Lung (tissue), 12 donors: ENCODE measurements around the gene CDK11B. TPM values are rescaled to one million over a fixed set of nuclear protein-coding genes. Genes with fewer than 3 reads are reported as not detected.

Experiments
- ATAC-seq: fragments of 200-7000 bp; cut with Tn5 transposase; one replicate; pipeline ENCODE4 v1.9.1; 2020; ENCODE audit warnings: moderate number of reproducible peaks; ENCODE audit not compliant: insufficient read depth, low FRiP score
- DNase-seq, 3 donors: peaks; one replicate each; pipeline ENCODE4 v3.0.0-alpha.2; 2013 to 2017
- H3K27ac ChIP-seq, 2 donors: one replicate each; pipeline ENCODE4 v1.5.1; 2013; ENCODE audit warnings: mild to moderate bottlenecking in 2 of 2, moderate library complexity in 2 of 2, control low read depth in 1 of 2, inconsistent platforms in 1 of 2, low read depth in 1 of 2, low read length in 1 of 2
- H3K27me3 ChIP-seq, 3 donors: one replicate each; pipeline ENCODE4 v1.5.1; 2013; ENCODE audit warnings: low read length in 2 of 3; ENCODE audit not compliant: control insufficient read depth in 3 of 3, insufficient read depth in 3 of 3
- H3K36me3 ChIP-seq, 4 donors: one replicate each; pipeline ENCODE4 v1.5.1; 2013; ENCODE audit warnings: low read length in 4 of 4, mild to moderate bottlenecking in 1 of 4, moderate library complexity in 1 of 4; ENCODE audit not compliant: control insufficient read depth in 4 of 4, insufficient read depth in 4 of 4
- H3K4me1 ChIP-seq, 5 donors: one replicate each; pipeline ENCODE4 v1.5.1; 2013; ENCODE audit warnings: low read length in 5 of 5, mild to moderate bottlenecking in 2 of 5, moderate library complexity in 1 of 5; ENCODE audit not compliant: control insufficient read depth in 5 of 5, insufficient read depth in 5 of 5
- H3K4me3 ChIP-seq: one replicate; pipeline ENCODE4 v1.5.1; 2013; ENCODE audit warnings: mild to moderate bottlenecking, control low read depth, moderate library complexity
- H3K9ac ChIP-seq, 2 donors: one replicate each; pipeline ENCODE4 v1.5.1; 2013; ENCODE audit warnings: low read length in 2 of 2, control low read depth in 1 of 2; ENCODE audit not compliant: insufficient read depth in 1 of 2
- H3K9me3 ChIP-seq, 4 donors: one replicate each; pipeline ENCODE4 v1.5.1; 2013; ENCODE audit warnings: low read length in 3 of 4, mild to moderate bottlenecking in 1 of 4, moderate library complexity in 1 of 4; ENCODE audit not compliant: control insufficient read depth in 4 of 4, insufficient read depth in 3 of 4
- WGBS, 2 donors: extraction: QIAGEN DNeasy Blood & Tissue Kit; methylation state at CpG; one replicate each; pipeline ENCODE4 v1.1.7; 2013; 5-methylcytosine and 5-hydroxymethylcytosine counted together
- polyA plus RNA-seq, 2 donors: library from polyadenylated mRNA; stranded (reverse); fragments of 200-250 nt; gene quantifications; one replicate each; pipeline ENCODE4 v1.2.1, GENCODE V29; 2013
- total RNA-seq, 2 donors: library from RNA; depleted of rRNA in 1 of 2; stranded (reverse); fragments of >200 nt in 1 of 2; gene quantifications; one replicate each; pipeline ENCODE4 v1.2.1, GENCODE V29; 2014 to 2021
- TF ChIP-seq, protein P1 (sequence below): IDR thresholded peaks from 2 replicates; pipeline ENCODE4 v1.5.1; 2012; ENCODE audit warnings: mild to moderate bottlenecking; ENCODE audit errors: control extremely low read depth, extremely low read depth
- donor health status: control.
- donor health status: control.
- donor health status: Bipolar disorder and iron deficiency.
- donor health status: healthy.
- donor health status: DM: yes; HTN: yes; CAD: no.

Gene CDK11B
- total and polyA plus RNA-seq, 4 donors, result 15.7 to 39.6 (median 24.2) TPM

DNA sequence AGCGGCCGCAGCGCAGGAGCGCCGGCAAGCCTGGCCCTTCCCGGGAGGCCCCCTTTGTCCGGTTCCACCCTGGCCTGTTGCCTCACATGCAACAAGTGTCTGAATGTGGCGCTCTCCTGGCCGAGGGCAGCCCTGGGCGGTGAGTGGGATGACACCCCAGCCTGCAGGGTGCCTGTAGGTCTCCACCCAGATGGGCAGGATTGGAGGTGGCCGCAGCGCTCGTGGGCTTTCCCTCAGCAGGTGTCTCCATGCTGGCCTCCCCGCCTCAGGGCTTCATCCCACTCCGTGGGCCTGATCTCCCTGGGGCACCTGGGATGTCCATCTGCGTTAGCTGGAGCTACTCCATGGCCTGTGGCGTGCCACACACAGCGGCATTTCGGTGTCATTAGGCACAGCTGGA, 42.0 kb downstream of the CDK11B start:
- DNase-seq, result no peak
- H3K4me1 ChIP-seq, result peaks cover 0 to 28% (median 13%) of the 10 kb centered on the region in 5 donors
- peak overlapping the region in 1 of 2 donors; percentile 44 for H3K27ac ChIP-seq
- 80 to 87% methylated on average over 19 of the region's 19 CpGs for WGBS, 2 donors
- H3K27me3 ChIP-seq, result no peaks in the 10 kb centered on the region
- TF ChIP-seq, protein P1, sequence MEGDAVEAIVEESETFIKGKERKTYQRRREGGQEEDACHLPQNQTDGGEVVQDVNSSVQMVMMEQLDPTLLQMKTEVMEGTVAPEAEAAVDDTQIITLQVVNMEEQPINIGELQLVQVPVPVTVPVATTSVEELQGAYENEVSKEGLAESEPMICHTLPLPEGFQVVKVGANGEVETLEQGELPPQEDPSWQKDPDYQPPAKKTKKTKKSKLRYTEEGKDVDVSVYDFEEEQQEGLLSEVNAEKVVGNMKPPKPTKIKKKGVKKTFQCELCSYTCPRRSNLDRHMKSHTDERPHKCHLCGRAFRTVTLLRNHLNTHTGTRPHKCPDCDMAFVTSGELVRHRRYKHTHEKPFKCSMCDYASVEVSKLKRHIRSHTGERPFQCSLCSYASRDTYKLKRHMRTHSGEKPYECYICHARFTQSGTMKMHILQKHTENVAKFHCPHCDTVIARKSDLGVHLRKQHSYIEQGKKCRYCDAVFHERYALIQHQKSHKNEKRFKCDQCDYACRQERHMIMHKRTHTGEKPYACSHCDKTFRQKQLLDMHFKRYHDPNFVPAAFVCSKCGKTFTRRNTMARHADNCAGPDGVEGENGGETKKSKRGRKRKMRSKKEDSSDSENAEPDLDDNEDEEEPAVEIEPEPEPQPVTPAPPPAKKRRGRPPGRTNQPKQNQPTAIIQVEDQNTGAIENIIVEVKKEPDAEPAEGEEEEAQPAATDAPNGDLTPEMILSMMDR, result no peak
- peaks cover 0 to 12% (median 9%) of the 10 kb centered on the region in 4 donors for H3K36me3 ChIP-seq
- ATAC-seq, result no peak
- H3K9me3 ChIP-seq, result no peaks in the 10 kb centered on the region
- no peak overlapping the region for H3K4me3 ChIP-seq
- H3K9ac ChIP-seq, result no peak overlapping the region

DNA sequence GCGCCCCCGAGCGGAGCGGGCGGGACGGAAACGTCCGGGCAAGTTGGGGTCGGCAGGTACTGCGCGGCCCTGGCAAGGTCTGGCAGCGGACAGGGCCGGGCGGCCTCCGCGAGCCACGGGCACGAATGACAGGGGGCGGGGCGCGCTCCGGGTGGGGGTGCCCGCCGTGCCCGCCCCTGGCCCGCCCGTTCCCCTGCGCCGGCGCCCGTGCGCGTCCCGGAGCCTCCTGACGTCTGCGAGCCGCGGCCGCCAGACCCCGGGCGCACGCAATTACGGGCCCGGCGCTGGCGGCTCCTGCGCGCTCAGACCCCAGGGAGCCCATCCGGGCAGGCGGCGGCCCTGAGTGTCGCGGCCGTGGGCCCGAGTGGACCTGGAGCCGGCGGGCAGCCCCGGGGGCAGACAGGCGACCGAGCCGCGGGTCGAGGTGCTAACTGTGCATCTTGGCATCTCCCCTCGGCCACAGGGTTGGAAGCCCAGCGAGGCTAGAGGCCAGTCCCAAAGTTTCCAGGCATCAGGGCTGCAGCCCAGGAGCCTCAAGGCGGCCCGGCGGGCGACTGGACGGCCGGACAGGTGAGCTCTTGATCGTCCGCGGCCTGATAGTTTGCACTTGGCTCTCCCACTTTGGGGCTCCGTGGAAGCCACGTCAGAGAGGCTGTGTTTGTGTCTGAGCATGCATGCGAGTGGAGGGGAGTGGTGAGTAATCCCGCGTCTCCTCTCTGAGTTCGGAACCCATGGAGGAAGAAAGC, 42.6 kb downstream of the CDK11B start:
- peak overlapping the region; percentile 86 for H3K4me3 ChIP-seq
- no peaks in the 10 kb centered on the region for H3K9me3 ChIP-seq
- TF ChIP-seq, protein P1, result no peak
- peak overlapping the region; percentile 99 to 100 for H3K27ac ChIP-seq
- H3K9ac ChIP-seq, result peak overlapping the region; percentile 5 to 32
- peaks cover 3 to 28% (median 13%) of the 10 kb centered on the region in 5 donors for H3K4me1 ChIP-seq
- H3K36me3 ChIP-seq, result peaks cover 0 to 12% (median 9%) of the 10 kb centered on the region in 4 donors
- WGBS, 2 donors, result 6 to 9% methylated on average over 56 to 80 of the region's 80 CpGs
- ATAC-seq (no peak), DNase-seq (no peak)
- no peaks in the 10 kb centered on the region for H3K27me3 ChIP-seq

DNA sequence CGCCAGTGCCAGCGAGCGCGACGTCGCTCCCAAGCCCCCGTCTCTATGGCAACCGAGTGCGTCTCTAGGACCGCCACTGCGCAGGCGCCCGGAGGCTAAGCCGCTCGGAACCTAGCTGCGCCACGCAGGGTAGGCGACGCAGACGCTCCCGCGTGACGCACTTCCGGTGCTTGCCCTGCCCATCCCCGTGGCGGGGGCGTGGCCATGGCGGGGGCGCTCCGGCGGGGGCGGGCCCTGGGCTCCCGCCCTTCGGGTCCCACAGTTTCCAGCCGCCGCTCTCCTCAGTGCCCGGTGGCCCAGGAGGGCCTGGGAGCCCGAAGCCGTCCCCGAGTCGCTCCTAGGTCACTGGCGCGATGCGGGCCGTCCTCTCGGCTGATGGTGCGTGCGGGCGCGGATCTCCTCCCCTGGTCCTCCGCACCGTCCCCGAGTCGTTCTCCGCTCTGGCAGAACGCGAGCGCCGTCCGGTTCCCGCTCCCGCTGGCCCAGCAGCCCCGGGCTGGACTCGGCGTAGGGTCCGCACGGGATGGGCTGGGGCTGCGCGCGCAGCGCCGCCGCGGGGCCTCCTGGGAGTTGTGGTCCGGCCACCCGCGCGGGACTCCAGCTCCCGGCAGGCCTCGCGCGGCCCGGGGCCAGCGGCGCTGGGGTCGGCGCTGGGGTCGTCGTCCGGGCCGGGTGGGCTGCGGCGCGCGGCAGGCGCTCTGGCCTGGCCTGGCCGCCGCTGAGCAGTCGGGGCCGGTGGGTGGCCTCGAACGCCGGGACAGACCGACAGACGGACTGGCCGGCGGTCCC, 43.4 kb downstream of the CDK11B start, which contains the start of gene MIB2:
TSS of gene MIB2 (plus strand) at position 245 of the 789 bp plus-strand sequence. CDS start 7,953 bp downstream, outside the sequence.
- H3K27ac ChIP-seq, result peak within 1 kb of the TSS; percentile 99 to 100
- no peaks in the 10 kb centered on the region for H3K9me3 ChIP-seq
- peaks cover 0 to 12% (median 9%) of the 10 kb centered on the region in 4 donors for H3K36me3 ChIP-seq
- H3K4me3 ChIP-seq, result peak within 1 kb of the TSS; percentile 86
- H3K27me3 ChIP-seq, result no peaks in the 10 kb centered on the region
- 0% methylated on average over 90 to 107 of the region's 107 CpGs for WGBS, 2 donors
- ATAC-seq (peak; percentile 94), DNase-seq (peak; percentile 97 to 98 (median 97))
- peak within 1 kb of the TSS; percentile 73 to 83 for H3K9ac ChIP-seq
- TF ChIP-seq, protein P1, result no peak
- H3K4me1 ChIP-seq, result peaks cover 6 to 28% (median 13%) of the 10 kb centered on the region in 5 donors
